Tibial nerve (tissue), 4 donors: ENCODE data around the gene KRT9.

ENCODE experiments used
- EP300 ChIP-seq, 2 donors: sonication (generic); formaldehyde crosslinking; IDR thresholded peaks; one replicate each; pipeline ENCODE4 v1.6.1; 2017; ENCODE audit warnings: antibody characterized with exemption in 2 of 2, mild to moderate bottlenecking in 1 of 2
- POLR2A ChIP-seq, 2 donors: fragments of 450-650 bp; IDR thresholded peaks; one replicate each; pipeline ENCODE4 v1.6.1; 2017; ENCODE audit warnings: antibody characterized with exemption in 2 of 2, mild to moderate bottlenecking in 2 of 2, moderate library complexity in 2 of 2
- TF ChIP-seq, protein P1 (sequence below), 5 experiments: fragments of 200-600 bp in 3 of 5; fragments of 450-650 bp in 2 of 5; sonication (generic) in 3 of 5; IDR thresholded peaks; one replicate each; pipeline ENCODE4 v1.5.1; 2016 to 2019; ENCODE audit warnings: antibody characterized with exemption in 5 of 5, mild to moderate bottlenecking in 3 of 5, moderate library complexity in 2 of 5

DNA sequence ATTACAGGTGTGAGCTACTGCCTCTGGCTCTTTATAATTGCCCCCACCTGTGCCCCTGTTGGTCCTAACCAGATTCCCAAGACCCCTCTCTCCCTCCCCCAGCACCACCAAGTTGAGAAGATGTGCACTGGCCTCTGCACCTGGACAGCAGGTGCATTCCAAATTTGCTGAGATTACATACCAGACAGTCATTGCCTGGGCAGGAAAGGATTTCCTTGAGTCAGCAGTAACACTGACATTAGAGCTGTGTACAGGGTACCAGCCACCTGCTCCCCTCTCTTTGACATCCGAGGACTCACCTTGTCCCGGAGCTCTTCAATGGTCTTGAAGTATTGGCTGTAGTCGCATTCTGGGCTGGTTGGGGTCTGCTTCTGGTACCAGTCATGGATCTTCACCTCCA, 53.8 kb downstream of the KRT9 start:
- TF ChIP-seq, protein P1, sequence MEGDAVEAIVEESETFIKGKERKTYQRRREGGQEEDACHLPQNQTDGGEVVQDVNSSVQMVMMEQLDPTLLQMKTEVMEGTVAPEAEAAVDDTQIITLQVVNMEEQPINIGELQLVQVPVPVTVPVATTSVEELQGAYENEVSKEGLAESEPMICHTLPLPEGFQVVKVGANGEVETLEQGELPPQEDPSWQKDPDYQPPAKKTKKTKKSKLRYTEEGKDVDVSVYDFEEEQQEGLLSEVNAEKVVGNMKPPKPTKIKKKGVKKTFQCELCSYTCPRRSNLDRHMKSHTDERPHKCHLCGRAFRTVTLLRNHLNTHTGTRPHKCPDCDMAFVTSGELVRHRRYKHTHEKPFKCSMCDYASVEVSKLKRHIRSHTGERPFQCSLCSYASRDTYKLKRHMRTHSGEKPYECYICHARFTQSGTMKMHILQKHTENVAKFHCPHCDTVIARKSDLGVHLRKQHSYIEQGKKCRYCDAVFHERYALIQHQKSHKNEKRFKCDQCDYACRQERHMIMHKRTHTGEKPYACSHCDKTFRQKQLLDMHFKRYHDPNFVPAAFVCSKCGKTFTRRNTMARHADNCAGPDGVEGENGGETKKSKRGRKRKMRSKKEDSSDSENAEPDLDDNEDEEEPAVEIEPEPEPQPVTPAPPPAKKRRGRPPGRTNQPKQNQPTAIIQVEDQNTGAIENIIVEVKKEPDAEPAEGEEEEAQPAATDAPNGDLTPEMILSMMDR (IDR thresholded peaks at IDR 0.05), result no peak
- TF ChIP-seq POLR2A (IDR thresholded peaks at IDR 0.05) (no peak), EP300 (IDR thresholded peaks at IDR 0.05) (no peak)
